GM19240 (cell line): ENCODE measurements around the gene SMOC1.

ENCODE experiments used
- DNase-seq: peaks from one replicate; pipeline ENCODE4 v3.0.0; 2011; ENCODE audit warnings: low spot score; ENCODE audit not compliant: insufficient read length

SMOC1 gene

DNA sequence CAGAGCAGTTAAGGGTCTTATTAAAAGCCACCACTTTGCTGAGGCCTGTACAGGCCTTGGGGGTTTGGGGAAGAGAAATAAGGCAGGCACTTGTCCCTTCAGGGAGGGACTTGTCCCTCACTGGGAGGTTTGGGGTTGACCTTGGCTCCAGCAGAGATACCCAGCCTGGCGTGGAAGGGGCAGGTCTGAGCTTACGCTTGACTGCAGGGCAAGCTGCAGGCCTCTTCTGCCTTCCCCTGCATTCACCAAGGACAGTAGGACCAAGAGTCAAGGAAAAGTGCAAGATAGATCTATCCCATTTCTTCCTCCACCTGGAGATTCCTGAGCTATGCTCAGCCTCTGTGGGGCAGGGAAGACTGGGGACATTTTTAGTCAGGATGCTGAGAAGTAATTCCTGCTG is 154.3 kb downstream of the SMOC1 start:
- DNase-seq: no peak

DNA sequence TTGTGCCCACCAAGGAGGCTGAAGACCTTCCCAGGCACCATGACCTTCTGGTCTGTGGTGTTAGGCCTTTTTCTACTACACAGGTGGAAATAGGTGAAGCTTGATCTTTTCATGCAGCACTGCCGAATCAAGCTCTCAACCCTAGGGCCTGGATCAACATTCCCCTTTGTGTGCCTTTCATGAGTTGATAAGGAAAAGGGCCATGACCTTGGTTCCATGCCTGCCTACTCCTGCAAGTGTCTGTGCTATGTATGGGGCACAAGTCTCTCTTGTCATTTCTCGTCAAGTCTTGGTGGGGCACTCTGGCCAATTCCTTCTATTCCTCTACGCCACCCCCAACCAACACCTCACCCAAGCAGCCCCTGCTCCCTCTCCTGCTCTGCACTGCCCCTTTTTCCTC is 155.0 kb downstream of the SMOC1 start:
- DNase-seq: no peak

DNA sequence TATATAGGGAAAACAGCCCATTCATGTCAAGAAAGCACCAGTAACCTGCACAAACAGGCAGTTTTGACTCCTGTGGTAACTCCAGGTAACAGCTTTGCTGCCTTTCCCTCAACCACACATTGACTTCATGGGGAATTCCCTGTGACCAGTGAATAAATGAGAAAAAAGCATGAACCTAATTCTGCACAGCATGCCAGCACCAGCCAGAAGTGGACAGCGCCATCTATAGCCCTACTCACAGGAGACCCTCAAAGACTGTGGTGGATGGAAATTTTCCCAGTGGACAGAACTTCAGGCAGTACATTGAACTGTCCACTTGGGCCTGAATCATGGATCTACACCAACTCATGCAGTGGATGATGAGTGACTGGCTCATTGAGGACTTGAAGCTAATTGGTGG is 157.4 kb downstream of the SMOC1 start:
- no peak for DNase-seq

DNA sequence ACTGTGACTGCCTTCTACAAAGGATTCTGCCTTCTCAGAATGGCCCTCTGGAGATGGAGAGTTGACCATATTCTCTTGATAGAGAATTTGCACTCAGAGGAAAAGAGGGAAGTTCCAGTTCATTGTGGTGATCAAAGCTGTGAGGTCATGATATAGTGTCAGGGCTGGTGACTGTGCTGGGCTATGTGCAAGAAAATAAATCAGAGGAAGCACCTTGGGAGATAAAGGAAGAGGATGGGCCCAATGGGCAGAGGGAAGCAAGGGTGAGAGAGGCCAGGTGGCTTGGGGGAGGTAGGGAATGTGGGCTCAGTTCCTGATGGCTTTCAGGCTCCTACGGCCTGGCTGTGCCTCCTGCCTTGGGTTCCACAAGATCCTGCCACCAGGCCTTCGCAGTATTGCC is 163.8 kb downstream of the SMOC1 start:
- DNase-seq: no peak

DNA sequence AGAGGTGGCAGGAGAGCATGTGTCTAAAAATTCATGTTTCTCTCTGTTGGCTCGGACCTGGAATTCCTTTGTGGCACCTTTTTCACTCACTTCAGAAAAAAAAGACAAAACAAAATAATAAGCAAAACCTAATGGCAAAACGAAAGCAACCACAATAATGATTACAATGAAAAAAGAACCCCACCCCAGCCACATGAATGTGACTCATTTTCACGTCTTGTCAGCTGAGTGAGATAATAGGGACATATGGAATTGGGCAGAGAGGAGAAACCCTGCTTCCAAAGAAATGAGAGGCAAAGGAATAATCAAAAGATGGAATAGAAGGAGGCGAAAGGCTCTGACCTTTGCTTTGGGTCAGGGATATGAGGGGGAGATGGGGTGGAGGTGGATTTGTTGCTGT is 166.1 kb downstream of the SMOC1 start:
- DNase-seq: no peak

DNA sequence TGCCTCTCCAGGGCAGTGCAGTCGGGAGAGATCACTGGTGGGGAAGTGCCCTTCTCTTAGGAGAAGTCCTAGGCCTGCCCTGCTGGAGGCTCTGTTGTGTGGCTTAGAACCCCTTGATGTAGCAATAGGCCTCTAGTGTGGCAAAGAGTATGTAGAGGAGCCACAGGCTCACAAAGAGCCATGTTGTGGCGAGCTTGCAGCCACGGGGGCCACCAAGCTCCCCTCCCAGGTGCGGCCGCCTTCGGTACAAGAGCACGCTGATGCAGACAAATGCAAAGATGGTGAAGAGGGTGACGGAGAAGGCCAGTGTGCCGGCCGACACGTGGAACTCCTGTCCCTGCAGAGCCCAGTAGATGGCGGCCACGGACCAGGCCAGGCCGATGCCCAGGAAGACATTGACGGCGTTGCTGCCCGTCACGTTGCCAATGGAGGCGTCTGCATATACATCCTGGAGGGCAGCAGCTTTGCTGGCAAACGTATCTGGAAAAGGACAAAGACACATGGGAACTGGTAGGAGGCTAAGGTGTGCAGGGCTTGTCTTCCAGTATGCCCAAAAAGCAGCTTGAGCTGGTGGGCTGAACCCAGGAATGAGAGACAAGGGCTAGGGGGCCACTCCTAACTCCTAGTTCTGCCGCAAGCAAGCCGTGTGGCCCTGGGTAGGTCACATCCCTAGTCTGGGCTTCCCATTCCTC is 166.8 kb downstream of the SMOC1 start:
- DNase-seq: no peak

DNA sequence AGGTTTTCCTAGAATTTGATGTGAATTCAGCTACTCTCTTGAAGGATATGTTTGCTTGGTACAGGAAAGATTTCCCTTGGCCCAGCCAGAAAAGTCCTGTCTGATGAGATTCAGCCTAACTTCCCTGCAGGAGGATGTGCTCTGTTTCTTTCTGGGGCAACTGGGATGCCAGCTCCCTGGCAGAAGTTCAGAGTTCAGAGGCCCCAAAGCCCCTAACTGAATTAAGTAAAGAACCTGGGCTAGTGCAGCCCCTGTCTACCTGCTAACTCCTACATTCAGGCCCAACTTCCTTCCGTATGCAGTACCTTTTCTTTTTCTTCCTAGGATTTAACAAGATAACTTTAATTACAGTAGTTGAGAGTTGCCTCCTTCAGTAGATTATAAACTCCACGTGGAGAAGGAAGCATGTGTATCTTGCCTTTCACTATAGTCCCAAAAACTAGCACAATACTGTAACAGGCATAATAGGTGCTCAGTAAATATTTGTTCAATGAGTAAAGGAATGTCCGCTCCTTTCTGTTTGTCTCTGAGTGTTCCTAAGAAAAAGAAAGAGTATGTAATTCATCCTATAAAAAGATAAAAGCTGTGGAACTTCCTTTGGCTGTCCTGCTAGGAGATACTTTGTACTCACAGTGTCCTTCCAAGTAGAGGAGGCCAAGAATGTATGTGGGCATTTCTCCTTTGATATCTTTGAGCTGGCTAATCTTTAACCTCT is 168.5 kb downstream of the SMOC1 start:
- DNase-seq: no peak

DNA sequence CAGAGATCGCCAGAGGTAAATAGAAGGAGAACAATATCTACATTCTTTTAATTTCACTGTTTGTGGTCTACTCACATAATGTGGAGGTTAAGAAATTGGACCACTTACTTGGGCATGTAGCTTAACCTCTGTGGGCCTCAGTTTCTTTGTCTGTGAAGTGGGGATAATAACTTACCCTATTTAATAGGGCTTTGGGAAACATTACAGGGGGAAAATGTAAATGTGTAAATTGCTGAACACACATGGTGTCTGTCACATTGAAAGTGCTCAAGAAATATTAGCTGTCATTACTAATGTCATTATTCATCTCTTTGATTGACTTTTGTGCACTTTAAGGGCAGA is 169.1 kb downstream of the SMOC1 start:
- DNase-seq: no peak

DNA sequence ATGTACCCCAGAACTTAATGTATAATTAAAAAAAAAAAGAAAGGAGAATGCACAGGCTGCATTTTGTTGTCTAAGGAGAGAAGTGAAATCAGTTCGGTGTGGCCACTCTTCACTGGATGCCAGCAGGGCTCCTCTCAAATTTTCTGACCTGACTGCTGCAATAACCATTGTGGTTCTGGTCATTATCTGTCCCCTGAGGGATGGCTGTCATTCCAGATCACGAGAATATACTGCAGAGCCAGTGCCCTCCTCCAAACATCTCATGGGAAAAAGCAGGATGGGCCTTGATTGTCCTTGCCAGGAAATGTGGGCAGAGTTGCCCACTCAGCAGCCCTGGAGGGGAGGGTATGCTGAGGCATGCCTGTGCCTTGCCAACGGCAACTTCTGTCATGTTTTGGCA is 170.4 kb downstream of the SMOC1 start:
- no peak for DNase-seq

DNA sequence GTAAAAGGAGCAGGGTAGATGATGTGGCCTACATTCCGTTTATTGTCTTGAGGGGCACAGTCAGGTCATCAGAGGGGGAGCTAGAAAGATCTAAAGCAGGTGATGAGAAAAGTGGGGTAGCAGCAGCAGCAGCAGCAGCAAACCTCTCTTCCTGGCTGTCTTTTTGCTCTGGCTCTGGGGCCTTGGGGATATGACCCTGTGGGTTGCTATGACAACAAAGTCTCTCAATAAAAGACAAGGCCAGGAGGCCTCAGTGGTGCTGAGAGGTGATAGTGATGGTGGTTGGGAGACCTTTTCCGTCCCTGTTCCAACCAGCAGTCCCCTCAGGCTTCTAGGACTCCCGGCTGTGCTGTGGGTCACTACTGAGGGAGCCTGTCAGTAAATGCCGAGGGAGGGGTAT is 170.9 kb downstream of the SMOC1 start:
- no peak for DNase-seq

DNA sequence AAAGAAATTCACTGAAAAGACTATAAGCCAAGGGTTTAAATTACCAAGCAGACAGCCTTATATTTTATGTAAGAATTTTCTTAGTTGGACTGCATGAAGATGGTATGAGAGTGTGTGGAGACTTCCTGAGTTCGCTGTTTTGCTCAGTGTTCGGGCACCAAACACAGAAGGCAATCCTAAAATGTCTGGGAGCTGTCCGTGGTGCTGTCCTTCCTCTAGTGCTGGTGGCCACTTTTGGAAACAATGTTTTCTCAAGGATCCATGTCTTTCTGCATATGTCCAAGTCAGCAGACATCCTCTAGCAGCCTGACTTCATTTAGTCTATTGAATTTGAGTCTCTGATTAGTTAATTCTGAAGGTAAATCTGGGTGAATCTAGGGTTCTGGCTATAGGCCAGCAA is 173.8 kb downstream of the SMOC1 start:
- DNase-seq: no peak

DNA sequence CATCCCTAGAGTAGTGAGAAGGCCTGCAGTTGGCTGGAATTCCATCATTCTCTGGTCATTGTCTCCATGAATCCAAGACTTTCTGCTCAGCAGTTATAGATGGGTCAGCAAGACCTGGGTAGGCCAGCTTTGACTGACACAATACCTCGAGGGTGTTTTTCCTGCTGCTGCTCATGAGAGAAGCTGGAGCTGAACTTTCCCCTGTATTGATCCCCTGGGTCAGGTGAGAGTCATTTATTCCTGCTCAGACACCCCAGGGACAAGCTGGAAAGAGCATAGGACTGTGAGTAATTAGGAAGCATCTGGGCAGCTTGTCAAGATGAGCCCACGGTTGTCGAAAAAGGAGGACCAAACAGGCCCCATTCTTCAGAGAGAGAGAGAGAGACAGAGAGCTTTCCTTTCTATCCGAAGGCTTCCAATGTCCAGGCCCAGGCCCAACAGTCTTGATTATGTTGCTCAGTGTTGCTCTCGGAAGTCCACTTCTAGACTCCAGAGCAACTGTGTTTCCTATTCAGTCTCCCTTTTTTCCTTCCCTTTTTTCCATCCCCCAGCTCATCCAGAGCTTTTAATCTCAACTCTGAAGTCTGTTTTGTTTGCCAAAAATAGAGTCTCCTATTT is 178.4 kb downstream of the SMOC1 start:
- DNase-seq: no peak

DNA sequence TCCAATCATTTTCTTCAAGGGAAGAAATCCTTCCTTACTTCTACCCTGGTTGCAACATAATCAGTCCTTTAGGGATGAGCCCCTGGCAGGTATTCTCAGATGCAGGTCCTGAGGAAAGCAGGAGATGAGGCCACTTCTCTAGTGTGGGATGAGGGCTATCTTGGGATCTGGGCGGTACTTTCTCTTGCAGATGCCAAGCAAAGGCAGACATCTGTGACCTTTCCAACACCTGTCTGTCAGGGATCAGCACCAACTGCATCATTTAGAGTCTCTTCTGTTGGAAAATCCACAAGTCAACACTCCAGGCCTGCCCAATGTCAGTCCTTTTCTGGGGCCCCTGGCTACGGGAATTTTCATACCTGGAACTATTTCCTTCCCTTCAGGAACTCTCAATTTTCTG is 180.3 kb downstream of the SMOC1 start:
- no peak for DNase-seq

DNA sequence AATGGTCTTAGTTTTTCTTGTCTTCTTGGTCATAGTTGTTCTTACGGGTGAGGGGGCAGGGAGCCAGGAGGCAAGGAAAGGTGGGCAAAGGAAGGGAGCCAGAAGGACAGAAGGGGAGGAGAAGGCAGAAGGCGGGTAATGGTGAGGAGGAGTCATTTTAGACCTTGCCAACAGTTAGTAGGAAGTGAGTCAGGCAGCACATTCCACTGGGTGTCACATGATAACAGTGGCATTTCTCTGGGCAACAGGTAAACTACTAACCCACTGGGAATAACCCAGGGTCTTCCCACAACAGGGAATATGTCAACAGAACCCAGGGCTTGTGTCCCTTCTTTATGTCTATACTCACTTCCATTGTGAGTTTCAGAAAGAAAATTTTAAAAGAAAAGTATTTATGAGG is 181.9 kb downstream of the SMOC1 start:
- no peak for DNase-seq

DNA sequence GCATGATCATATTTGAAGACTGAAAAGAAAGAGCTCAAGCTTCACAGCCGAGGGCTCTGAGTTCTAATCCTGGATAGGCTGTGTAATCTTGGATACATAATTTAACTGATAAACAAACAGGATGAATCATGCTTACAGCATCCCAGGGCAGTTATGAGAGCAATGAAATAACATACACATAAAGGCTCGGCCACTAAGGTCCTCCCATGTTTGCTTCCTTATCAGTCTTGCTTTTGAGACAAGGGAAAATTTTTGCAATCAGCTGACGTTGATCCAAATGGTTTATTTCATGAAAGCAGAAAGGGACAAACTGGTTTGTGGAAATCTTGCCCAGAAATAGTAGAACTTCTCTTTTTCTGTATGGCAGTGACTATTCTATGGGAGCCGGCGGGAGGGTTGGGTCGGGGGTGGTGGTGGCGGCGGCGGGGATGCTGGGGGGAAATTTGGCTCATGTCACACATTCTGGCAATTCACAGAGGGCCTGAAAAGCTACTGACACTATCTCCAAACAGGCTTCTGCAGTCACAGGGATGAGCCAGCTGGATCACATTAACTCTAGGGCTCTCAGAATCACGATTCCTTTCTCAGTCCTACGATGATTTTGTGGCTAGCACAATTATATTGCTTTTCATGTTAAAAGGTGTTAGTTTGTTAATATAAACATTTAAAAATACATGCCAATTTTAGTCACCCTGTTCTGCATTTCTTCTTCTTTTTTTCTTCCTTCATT is 185.1 kb downstream of the SMOC1 start:
- no peak for DNase-seq

DNA sequence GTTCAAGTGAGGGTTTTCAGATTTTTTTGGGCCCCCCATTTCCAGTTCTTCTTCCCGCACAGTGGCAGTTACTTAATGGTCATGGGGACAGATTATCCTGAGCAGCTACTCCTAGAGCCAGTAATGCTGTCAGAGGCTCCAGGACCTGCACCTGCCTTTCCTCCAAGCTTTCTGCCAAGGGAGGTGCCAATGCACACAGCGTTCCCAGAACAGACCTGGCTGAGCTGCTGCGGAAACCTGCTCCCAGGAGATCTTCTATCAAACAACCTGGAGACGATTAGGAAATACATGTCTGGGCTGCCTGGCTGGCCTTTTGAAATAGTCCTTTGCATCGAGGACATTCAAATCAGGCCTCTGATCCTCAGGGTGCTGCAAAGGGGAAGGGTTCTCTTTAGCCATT is 188.6 kb downstream of the SMOC1 start:
- DNase-seq: no peak

DNA sequence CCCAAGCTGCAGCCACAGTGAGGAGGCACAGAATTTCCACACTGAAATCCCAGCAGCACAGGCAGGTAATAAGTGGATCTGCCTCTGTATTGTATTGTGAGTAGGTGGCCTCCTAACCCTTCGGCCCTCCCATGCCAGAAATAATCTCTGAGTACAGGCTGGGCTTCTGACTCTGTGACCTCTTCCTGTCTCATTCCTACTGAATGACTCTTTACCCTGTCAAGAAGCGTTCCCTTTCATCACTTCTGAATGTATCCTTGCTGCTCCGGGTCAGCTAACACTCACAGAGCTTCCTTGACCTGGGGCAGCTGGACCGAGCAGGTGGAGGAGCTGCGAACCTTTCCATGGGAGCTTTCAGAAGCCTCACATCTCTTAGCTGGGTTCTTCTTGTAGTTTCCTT is 190.0 kb downstream of the SMOC1 start:
- no peak for DNase-seq

DNA sequence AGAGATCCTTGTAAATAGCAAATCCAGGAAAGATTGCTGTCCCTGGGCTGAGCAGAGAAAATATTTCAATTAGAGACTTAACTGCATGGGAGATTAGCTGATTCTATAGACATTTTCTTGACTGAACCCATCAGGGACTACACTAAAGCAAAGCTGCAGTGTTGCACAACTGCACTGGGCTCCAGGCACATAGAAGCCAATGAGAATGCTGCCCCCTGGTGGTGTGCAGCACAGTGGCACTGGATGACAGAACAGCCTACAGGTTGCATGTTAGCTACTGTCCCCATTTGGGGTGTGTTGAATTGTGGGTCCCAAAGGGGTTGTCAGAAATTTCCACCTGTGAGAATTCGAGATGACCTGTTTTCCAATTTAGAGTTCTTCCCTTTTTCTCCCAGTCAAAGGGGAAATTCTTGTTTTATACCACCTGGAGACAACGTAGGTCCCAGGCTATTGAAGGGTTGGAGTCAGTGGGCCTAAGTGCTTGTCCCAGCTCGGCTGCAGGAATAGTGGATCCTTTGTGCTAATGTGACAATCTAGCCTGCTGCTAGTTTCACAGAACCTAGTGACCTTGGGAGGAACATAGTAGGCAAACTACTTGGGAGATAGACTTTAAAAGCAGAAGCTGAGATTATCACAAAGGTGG is 194.8 kb downstream of the SMOC1 start:
- DNase-seq: peak; percentile 55

DNA sequence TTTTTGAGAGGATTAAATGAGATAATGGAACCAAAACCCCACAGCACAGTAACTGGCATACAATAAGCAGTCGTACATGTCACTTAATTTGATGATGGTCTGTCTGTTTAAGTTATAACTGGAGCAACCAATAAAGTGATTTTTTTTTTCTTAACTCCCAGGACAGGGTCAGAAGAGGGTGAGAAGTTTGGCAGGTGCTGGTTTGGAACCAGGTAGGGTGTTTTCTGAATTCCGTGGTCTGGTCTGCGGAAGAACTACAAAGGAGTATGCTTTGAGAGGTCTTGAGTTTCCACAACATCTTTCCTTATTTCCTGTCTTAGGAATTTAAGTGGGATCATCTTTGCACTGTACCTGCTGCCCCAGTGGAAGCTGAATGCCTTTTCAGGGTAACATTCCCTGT is 197.8 kb downstream of the SMOC1 start:
- DNase-seq: no peak

DNA sequence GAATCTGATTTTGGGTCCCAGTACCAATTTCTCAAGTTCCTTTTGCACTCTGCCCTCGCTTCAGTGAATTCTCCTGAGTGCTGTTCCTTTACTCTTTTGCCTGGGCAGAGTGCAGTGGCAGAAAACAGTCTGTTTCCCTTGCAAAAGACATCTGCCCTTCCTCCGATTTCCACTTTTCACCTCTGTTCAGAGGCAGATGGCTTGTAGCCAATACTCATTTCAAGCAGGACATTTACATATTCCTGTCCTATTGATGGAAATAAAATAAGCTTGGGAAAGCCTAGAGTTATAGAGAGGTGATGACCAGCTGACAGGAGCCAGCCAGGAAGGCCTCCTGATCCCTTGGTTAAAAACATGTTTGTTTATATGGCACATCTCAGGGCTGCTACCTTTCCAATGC is 198.5 kb downstream of the SMOC1 start:
- no peak for DNase-seq

DNA sequence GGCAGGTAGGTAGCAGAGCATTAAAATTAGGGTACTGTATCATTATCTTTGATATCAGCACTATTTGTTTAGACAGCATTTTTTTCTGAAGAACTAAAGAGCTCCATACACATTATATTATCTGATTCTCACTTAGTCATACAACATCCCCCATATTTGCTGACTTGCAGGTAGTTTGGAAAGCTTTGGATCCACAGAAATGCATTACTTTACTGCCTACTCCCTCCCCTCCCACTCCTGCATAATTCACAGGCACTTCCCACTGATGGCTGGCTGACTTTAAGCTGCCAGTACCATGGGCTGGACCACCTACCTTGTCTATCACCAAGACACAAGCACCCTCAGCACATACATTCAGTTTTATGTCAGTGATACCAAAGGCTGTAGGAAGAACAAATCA is 199.1 kb downstream of the SMOC1 start:
- DNase-seq: no peak

DNA sequence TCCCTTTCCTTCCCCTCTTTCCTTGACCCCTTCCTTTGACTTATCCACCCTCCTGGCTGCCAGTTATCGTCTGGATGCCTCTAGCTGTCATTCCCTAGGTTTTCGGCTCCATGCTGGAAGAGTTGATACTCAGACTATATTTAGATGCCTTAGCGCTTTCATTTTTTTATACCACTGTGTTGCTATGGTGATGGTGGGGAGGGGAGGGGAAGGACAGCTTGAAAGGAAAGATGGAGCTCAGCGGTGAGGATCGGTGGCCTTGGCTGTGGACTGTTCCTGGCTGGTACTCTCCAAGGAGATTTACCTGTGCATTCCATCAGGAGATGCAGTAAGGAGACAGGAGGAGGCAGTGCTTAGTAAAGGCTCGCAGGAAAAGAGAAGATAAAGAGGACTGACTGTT is 200.9 kb downstream of the SMOC1 start:
- no peak for DNase-seq
